HepG2 (cell line): Measurements from ENCODE around the gene PHKA2. TPM values are rescaled to one million over a fixed set of nuclear protein-coding genes. Genes with fewer than 3 reads are reported as not detected.

Experiments used
- ATAC-seq: fragments of 200-7000 bp; cut with Tn5 transposase; 3 replicates; pipeline ENCODE4 v1.9.1; 2020; ENCODE audit warnings: mild to moderate bottlenecking, moderate library complexity
- BruUV-seq: library from RNA; stranded (reverse); fragments of 400-500 nt; replicated peaks from 2 replicates; lab custom pipeline; 2021; lab: Mats Ljungman, UMichigan
- CTCF ChIA-PET: fragments of 300-600 bp; formaldehyde crosslinking; extraction: SDS; loops from one replicate; lab custom pipeline; 2021; ENCODE audit warnings: low total read pairs, inconsistent platforms, low intra/inter-chr PET ratio; lab: Yijun Ruan, JAX
- POLR2A ChIA-PET: fragments of 350-600 bp; sonication (Branson Sonifier 250); formaldehyde crosslinking; loops from one replicate; lab custom pipeline; 2020; ENCODE audit warnings: antibody characterized with exemption, inconsistent platforms; lab: Yijun Ruan, JAX
- DNase-seq: peaks from one replicate; pipeline ENCODE4 v3.0.0-alpha.2; 2015; ENCODE audit warnings: low spot score
- FAIRE-seq: peaks from 3 replicates; lab custom pipeline; 2011; peaks lifted over from hg19 to GRCh38; lab: Jason Lieb, UNC
- H2AFZ ChIP-seq: one replicate; pipeline ENCODE4 v1.6.1; 2011; ENCODE audit warnings: low read length, inconsistent platforms
- H3K27ac ChIP-seq: fragments of 300-600 bp; 3 replicates; pipeline ENCODE4 v1.8.0; 2011; ENCODE audit warnings: mixed run types, mild to moderate bottlenecking, mixed read lengths, low read length, inconsistent platforms; ENCODE audit not compliant: insufficient read depth; ENCODE audit errors: extremely low read length
- H3K27me3 ChIP-seq, 2 experiments: fragments of 200-600 bp in 1 of 2; 2 replicates in 1 of 2; 3 replicates in 1 of 2; pipeline versions ENCODE4 v1.6.0 to v1.8.0; 2011; ENCODE audit warnings: low read length in 2 of 2, mild to moderate bottlenecking in 2 of 2, moderate library complexity in 2 of 2, inconsistent platforms in 1 of 2; ENCODE audit not compliant: insufficient read depth in 2 of 2, control insufficient read depth in 1 of 2
- H3K36me3 ChIP-seq, 2 experiments: fragments of 200-600 bp in 1 of 2; replicated peaks in 1 of 2; 2 replicates in 1 of 2; 3 replicates in 1 of 2; pipeline versions ENCODE4 v1.5.1 to v1.8.0; 2011; ENCODE audit warnings: low read length in 2 of 2, inconsistent platforms in 1 of 2; ENCODE audit not compliant: insufficient read depth in 2 of 2, control insufficient read depth in 1 of 2
- H3K4me1 ChIP-seq: 2 replicates; pipeline ENCODE4 v1.5.1; 2012; ENCODE audit warnings: low read length, inconsistent platforms; ENCODE audit not compliant: insufficient read depth
- H3K4me2 ChIP-seq: 2 replicates; pipeline ENCODE4 v1.6.0; 2011; ENCODE audit warnings: low read depth, low read length, inconsistent platforms
- H3K4me3 ChIP-seq, 3 experiments: fragments of 200-600 bp in 1 of 3; sonication (generic), shearing (Covaris generic) in 1 of 3; replicated peaks in 1 of 3; 2 replicates each; pipeline ENCODE4 v1.5.1; 2011 to 2016; ENCODE audit warnings: low read length in 3 of 3, inconsistent platforms in 2 of 3, low read depth in 2 of 3, mild to moderate bottlenecking in 2 of 3, control low read depth in 1 of 3, mixed read lengths in 1 of 3; ENCODE audit not compliant: insufficient read depth in 1 of 3
- H3K79me2 ChIP-seq: one replicate; pipeline ENCODE4 v1.6.1; 2011; ENCODE audit warnings: low read length, inconsistent platforms; ENCODE audit not compliant: insufficient read depth
- H3K9ac ChIP-seq: 2 replicates; pipeline ENCODE4 v1.6.0; 2011; ENCODE audit warnings: mild to moderate bottlenecking, low read depth, low read length, inconsistent platforms; ENCODE audit not compliant: insufficient read depth
- H3K9me3 ChIP-seq: 2 replicates; pipeline ENCODE4 v1.5.1; 2012; ENCODE audit warnings: mild to moderate bottlenecking, low read length
- H4K20me1 ChIP-seq: 2 replicates; pipeline ENCODE4 v1.6.0; 2011; ENCODE audit warnings: inconsistent platforms, mild to moderate bottlenecking, low read length, moderate library complexity; ENCODE audit not compliant: insufficient read depth
- GATA4 ChIP-seq: sonication (generic); IDR thresholded peaks from 2 replicates; pipeline ENCODE4 v1.6.1; 2016; ENCODE audit warnings: antibody characterized with exemption, low read depth, borderline replicate concordance
- KMT2A ChIP-seq: sonication (generic); formaldehyde crosslinking; IDR thresholded peaks from 2 replicates; pipeline ENCODE4 v1.4.0; 2020; ENCODE audit warnings: missing genetic modification reagents
- MEF2D ChIP-seq: sonication (generic); formaldehyde crosslinking; IDR thresholded peaks from 2 replicates; pipeline ENCODE4 v1.5.1; 2020; ENCODE audit warnings: mild to moderate bottlenecking, missing genetic modification reagents
- MLXIP ChIP-seq: sonication (generic); formaldehyde crosslinking; IDR thresholded peaks from 2 replicates; pipeline ENCODE4 v1.9.0; 2021; ENCODE audit warnings: missing genetic modification reagents, borderline replicate concordance
- REL ChIP-seq: sonication (generic); formaldehyde crosslinking; conservative IDR thresholded peaks from 2 replicates; pipeline ENCODE4 v1.8.0; 2022; ENCODE audit warnings: mild to moderate bottlenecking, missing genetic modification reagents, moderate library complexity
- SRSF4 ChIP-seq: fragments of 200-400 bp; formaldehyde crosslinking; IDR thresholded peaks from one replicate; pipeline ENCODE4 v1.6.1; 2018; ENCODE audit warnings: mild to moderate bottlenecking, low read depth, low read length, moderate library complexity; ENCODE audit not compliant: poor library complexity, severe bottlenecking
- TIGD3 ChIP-seq: sonication (generic); formaldehyde crosslinking; IDR thresholded peaks from 2 replicates; pipeline ENCODE4 v1.5.1; 2020; ENCODE audit warnings: mild to moderate bottlenecking, missing genetic modification reagents, borderline replicate concordance
- XBP1 ChIP-seq: sonication (generic); formaldehyde crosslinking; IDR thresholded peaks from 2 replicates; pipeline ENCODE4 v1.5.0; 2020; ENCODE audit warnings: missing genetic modification reagents
- ZNF224 ChIP-seq: sonication (generic); formaldehyde crosslinking; IDR thresholded peaks from 2 replicates; pipeline ENCODE4 v1.5.0; 2020; ENCODE audit warnings: mild to moderate bottlenecking, missing genetic modification reagents
- ZNF280B ChIP-seq: sonication (generic); formaldehyde crosslinking; IDR thresholded peaks from 2 replicates; pipeline ENCODE4 v1.5.0; 2020; ENCODE audit warnings: missing genetic modification reagents, mild to moderate bottlenecking, borderline replicate concordance
- ZNF512B ChIP-seq: sonication (generic); formaldehyde crosslinking; IDR thresholded peaks from 2 replicates; pipeline ENCODE4 v1.5.1; 2020; ENCODE audit warnings: missing genetic modification reagents, mild to moderate bottlenecking, borderline replicate concordance
- ZNF615 ChIP-seq: sonication (generic); formaldehyde crosslinking; IDR thresholded peaks from 2 replicates; pipeline ENCODE4 v1.5.0; 2020; ENCODE audit warnings: mild to moderate bottlenecking, missing genetic modification reagents, borderline replicate concordance
- ZNF709 ChIP-seq: sonication (generic); formaldehyde crosslinking; IDR thresholded peaks from 2 replicates; pipeline ENCODE4 v1.5.0; 2020; ENCODE audit warnings: mild to moderate bottlenecking, missing genetic modification reagents
- ZNF83 ChIP-seq: sonication (generic); formaldehyde crosslinking; IDR thresholded peaks from 2 replicates; pipeline ENCODE4 v1.4.0; 2020; ENCODE audit warnings: missing genetic modification reagents, mild to moderate bottlenecking, borderline replicate concordance
- WGBS: methylation state at CpG from one replicate; pipeline ENCODE4 v1.1.6; 2017; ENCODE audit warnings: low lambda C conversion rate; 5-methylcytosine and 5-hydroxymethylcytosine counted together
- in situ Hi-C: cut with HindIII; loops from 2 replicates; pipeline ENCODE4 v1.10.0; 2017; ENCODE audit warnings: low pct_unique_long_range_greater_than_20kb; ENCODE audit not compliant: extremely low pct_ligation_motif_present
- intact Hi-C: fragments of 100-400 bp; cut with micrococcal nuclease; formaldehyde crosslinking; loops from one replicate; pipeline ENCODE4 v1.10.0; 2022; ENCODE audit not compliant: unreplicated experiment
- polyA plus RNA-seq, 8 experiments: library from polyadenylated mRNA; depleted of rRNA in 3 of 8; stranded (reverse) in 7 of 8; unstranded in 1 of 8; fragments of >200 nt; fragmentation: Illumina TruSeq in 4 of 8; extraction: Trizol in 4 of 8; gene quantifications; 2 replicates each; pipeline versions ENCODE4 v1.2.1 to v1.2.3, GENCODE V29; 2011 to 2016; ENCODE audit warnings: low read depth in 4 of 8, missing spikeins in 1 of 8, mixed read lengths in 1 of 8; ENCODE audit not compliant: insufficient read depth in 1 of 8
- total RNA-seq, 5 experiments: library from RNA; depleted of rRNA; stranded (reverse); fragments of >200 nt; fragmentation: Illumina TruSeq; extraction: Trizol; gene quantifications; 2 replicates each; pipeline ENCODE4 v1.2.3, GENCODE V29; 2016; ENCODE audit warnings: low read depth in 1 of 5

Gene PHKA2
- total and polyA plus RNA-seq, 2 of the 13 experiments (the other 11 are each of a cell fraction or from before 2014, with no cell fraction given) = 20.5 to 273 TPM

- ATAC-seq (no peak), FAIRE-seq (no peak)
- POLR2A ChIA-PET = no interaction called here
- Histone ChIP-seq H3K79me2 (no peaks in the 10 kb centered on the region), H4K20me1 (no peaks in the 10 kb centered on the region), H3K4me2 (no peak overlapping the region), H3K4me1 (no peaks in the 10 kb centered on the region)
- WGBS = 0% methylated on average over 1 of the region's 1 CpG
- intact Hi-C loops = no loop called here
- CTCF ChIA-PET = no interaction called here
- TF ChIP-seq MLXIP (CRISPR knock-in tag) (no peak), REL (no peak), ZNF280B (CRISPR knock-in tag) (no peak), ZNF512B (CRISPR knock-in tag) (no peak), ZNF224 (CRISPR knock-in tag) (no peak), XBP1 (CRISPR knock-in tag) (no peak), ZNF615 (CRISPR knock-in tag) (no peak), TIGD3 (CRISPR knock-in tag) (no peak), ZNF83 (CRISPR knock-in tag) (no peak), KMT2A (CRISPR knock-in tag) (no peak), MEF2D (CRISPR knock-in tag) (no peak), ZNF709 (no peak), GATA4 (no peak), SRSF4 (no peak)
- TF ChIP-seq, all 625 proteins: peak for 0
- no peak overlapping the region for H3K27ac ChIP-seq
- H3K9ac ChIP-seq = no peak overlapping the region
- no peaks in the 10 kb centered on the region for H3K9me3 ChIP-seq
- no peaks in the 10 kb centered on the region for H3K36me3 ChIP-seq
- no peak overlapping the region for H3K4me3 ChIP-seq
- in situ Hi-C loops = no loop called here
- DNase-seq = no peak
- no peak overlapping the region for H2AFZ ChIP-seq
- BruUV-seq = no TSS peak
- no peaks in the 10 kb centered on the region for H3K27me3 ChIP-seq
These were observed 127.8 kb downstream of the PHKA2 start for GRCh38 chrX:18855919-18856644.
